ENCODE data around the gene PTPN6.

- TF ChIP-seq CTCF (IDR thresholded peaks at IDR 0.05) (no peak), POLR2A (IDR thresholded peaks at IDR 0.05) (no peak), EP300 (IDR thresholded peaks at IDR 0.05) (no peak), POLR2AphosphoS5 (IDR thresholded peaks at IDR 0.05) (no peak)
Measured at GRCh38 chr12:6980075-6980474, 28.9 kb downstream of the PTPN6 start.
